GM19193 (cell line): Measurements from ENCODE around the gene UAP1L1.

Source experiments
- POLR2A ChIP-seq: IDR thresholded peaks from 4 replicates; pipeline ENCODE4 v1.6.1; 2011; ENCODE audit not compliant: insufficient read depth, insufficient read length; ENCODE audit errors: extremely low read depth

Gene UAP1L1

DNA sequence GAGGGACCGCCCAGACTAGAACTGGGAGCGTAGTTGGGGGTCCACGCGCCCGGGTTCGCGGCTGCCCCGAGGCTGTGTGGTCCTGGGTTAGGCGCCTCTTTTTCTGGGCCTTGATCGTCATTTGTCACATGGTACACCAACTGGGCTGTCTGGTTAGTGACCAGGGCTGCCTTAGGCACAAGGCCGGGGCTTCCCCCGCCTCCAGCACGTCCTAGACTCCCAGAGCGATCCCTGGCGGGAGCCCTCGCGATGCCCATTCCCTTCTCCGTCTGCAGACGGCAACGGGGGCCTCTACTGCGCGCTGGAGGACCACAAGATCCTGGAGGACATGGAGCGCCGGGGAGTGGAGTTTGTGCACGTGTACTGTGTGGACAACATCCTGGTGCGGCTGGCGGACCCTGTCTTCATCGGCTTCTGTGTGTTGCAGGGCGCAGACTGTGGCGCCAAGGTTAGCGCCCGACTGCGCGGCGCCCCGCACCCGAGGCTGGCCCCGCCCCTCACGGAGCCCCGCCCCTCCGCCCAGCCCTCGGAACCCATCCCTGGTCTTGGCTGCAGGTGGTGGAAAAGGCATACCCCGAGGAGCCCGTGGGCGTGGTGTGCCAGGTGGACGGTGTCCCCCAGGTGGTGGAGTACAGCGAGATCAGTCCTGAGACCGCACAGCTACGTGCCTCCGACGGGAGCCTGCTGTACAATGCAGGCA is 1.5 kb downstream of the UAP1L1 start:
- TF ChIP-seq POLR2A, result no peak

DNA sequence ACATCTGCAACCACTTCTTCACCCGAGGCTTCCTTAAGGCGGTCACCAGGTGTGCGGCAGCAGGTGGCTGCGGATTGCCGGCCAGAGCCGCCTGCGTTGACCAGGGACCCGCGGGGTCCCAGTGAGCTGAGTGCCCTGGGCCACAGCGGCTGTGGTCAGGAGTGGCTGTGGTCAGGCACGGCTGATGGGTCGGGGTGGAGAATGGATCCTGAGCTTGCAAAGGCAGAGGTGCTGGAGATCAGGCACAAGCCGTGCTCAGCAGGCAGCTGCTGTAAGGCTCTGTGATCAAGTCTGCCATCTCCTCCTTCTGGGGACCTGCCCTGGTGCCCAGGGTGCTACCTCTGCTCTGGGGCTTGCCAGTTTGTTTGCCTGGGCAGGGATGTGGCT is 2.1 kb downstream of the UAP1L1 start:
- TF ChIP-seq POLR2A, result no peak

DNA sequence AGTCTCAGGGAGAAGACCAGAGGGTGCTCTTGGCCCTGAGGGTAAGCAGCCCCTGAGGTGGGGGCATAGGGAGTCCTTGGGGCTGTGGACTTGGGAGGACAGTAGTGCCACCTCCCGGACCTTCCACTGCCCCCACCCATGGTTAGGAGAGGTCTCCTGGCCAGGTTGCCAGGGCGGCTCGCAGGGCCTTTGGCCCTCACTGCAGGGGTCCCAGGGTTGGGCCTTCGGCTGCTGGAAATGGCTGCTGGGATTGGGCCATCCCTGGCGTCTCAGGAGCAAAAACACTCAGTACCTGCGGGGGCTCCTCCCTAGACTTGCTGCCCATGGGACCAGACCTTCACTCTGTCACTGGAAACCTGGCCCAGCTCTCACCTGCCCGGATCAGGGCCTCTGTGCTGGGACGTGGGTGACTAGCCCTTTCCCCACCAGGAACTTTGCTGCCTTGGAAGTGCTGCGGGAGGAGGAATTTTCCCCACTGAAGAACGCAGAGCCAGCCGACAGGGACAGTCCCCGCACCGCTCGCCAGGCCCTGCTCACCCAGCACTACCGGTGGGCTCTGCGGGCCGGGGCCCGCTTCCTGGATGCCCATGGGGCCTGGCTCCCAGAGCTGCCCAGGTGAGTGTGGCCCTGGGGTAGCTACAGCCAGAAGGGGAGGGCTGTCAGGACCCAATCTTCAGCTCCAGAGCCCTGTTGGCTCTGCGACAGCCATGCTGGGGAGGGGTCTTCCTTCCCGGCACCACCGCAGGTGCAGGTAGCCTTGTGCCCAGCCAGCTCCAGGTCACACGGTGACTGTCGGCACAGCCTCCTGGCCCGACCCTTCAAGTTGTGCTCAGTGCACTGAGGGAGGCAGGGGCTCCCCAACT is 3.2 kb downstream of the UAP1L1 start:
- TF ChIP-seq POLR2A, result no peak

DNA sequence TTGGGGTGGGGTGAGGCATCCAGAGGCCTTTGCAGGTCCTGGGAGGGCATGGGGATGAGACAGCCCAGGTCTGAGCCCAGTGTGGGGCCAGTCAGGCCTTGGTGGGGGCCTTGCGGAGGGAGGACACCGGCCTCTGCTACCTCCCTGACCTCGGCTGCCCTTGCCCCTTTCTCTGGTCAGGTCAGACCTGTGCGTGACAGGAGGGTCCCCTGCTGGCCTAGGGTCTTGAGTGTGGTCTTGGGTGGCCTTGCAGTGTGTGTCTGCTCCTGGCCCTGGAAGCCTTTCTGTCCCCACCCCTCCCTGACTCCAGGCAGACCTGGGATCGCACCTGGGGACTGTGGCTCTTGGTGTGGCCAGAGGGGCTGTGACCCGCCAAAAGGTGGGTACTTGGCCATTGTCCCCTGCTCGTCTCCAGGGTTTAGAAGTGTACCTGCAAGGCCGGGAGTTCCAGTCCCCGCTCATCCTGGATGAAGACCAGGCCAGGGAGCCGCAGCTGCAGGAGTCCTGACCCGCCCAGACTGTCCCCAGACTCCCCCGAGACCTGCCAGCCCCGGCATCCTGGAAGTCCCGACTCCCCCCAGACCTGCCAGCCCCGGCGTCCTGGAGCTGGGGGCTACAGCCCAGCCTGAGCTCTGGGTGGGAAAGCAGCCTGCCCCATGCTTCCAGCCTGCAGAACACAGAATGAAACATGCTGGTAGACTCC is 5.1 kb downstream of the UAP1L1 start:
- no peak for TF ChIP-seq POLR2A

DNA sequence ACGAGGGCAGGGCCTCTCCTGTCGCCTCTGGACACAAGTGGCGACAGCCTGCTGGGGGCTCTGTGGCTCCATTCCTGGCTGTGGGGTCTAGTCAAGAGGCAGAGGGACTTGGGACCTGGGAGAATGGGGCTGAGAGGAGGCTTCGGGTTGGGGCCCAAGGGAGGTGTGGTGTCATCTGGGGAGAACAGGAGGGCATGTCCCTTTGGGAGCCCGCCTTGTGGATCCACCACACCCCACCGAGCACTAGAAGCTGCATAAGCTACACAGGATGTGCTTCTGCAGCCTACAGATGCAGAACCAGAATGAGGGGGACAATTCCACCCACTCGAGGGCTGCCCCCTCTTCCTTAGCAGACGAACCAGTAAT is 5.6 kb downstream of the UAP1L1 start:
- no peak for TF ChIP-seq POLR2A

DNA sequence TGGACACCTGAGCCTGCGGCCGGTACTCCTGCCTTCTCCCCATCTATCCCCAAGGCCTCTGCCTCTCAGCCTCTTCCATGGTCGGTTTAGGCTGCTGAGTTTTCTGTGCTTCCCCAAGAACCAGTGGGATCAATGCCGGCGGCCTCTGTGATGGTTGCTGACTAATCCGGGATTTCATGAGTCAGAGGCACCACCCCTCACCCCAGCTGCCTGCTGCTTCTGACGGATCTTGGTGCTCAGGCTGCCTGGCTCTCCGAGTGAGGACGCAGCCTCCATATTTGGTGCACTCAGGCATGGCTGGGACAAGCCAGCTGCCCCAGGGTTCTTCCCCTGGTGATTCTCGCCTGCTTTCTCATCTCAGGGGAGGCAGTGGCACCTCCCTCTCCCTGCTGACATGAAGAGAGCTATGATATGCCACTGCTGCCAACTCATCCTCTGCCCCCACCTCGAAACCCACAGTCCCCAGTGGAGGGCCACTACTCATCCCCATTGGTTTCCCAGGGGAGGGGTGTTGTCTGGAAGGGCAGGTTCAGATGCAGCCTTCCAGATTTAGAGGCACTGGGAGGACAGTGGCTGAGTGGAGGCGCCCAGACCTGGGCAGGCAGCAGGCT is 6.2 kb downstream of the UAP1L1 start:
- TF ChIP-seq POLR2A, result no peak

DNA sequence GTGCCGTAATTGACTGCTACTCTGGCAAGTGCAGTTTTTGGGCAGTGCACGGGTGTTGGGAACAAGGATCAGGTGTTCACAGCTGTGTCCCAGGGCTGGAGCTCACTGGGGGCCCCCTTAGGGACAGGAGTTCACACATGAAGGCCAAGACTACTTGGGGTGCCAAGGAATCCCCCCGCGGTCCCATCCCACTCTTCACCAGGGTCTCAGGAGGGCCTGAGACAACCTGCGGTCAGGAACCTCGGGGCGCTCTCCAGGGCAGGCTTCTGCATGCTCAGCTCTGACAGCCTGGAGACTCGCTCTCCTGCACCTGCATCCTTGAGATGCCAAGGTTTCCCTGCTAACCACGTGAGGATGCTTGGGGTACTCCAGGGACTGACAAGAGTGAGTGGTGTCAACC is 7.2 kb downstream of the UAP1L1 start:
- no peak for TF ChIP-seq POLR2A

DNA sequence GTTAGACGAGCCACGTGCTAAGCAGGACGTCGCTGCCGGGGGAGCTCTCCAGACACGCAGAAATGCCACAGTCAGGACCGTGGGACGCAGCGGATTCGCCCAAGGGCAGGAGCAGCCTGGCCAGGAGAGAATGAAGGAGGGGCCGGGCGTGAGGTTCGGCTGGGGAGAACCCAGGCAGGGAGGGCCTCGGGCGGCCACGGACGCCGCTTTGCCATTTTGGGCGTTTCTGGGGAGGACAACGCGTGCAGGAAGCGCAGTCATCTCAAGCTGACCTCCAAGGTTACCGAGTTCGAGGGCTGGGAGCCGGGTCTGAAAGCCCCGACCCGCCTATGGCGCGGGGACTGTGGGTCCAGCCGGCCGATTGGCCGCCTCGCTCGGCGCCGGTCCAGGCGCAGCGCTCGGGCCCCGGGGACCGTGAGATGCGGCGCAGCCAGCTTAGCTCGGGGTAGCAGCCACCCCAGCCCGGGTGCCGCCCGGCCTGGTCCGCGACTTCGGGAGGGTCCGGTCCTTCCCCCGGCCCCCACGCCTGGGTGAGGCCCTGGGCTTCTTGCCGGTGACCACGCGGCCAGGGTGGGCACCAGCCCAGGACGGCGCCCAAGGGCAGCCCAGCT is 8.7 kb downstream of the UAP1L1 start:
- no peak for TF ChIP-seq POLR2A

DNA sequence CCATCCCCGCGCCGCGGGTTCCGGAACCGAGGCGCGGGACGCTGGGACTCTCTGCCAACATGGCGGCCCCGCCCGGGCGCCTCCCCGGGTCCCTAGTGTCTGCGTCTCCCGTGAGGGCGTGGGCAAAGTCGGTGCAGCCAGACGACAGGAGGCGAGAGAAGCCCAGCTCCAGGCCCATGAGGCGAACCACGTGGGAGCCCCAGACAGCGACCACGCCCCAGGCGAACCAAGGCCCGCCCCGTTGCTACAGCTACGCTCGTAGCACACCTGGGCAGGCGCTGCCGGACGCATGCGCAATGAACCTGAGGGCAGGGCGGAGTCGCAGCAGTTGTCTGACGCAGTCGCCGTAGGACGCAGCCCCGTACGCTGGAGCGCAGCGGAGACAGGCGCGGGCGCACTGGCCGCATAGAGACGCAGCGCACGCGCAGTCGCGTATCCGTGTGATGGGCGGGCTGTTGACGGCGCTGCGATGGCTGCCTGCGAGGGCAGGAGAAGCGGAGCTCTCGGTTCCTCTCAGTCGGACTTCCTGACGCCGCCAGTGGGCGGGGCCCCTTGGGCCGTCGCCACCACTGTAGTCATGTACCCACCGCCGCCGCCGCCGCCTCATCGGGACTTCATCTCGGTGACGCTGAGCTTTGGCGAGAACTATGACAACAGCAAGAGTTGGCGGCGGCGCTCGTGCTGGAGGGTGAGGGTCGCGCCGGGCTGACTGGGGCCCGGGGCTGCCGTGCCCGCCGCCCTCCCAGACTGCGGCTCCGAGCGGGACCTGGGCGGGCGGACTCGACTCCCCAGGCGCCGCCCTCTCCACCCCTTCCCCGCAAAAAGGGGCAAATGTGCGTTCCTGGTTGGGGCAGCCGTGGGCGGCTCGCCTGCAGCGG is 9.5 kb downstream of the UAP1L1 start, which contains the start of gene MAN1B1:
Gene MAN1B1, plus strand, starts transcription at position 455 of the 878 bp plus-strand sequence. Its CDS starts 15 bp downstream, at position 470.
- peak; percentile 70 for TF ChIP-seq POLR2A

DNA sequence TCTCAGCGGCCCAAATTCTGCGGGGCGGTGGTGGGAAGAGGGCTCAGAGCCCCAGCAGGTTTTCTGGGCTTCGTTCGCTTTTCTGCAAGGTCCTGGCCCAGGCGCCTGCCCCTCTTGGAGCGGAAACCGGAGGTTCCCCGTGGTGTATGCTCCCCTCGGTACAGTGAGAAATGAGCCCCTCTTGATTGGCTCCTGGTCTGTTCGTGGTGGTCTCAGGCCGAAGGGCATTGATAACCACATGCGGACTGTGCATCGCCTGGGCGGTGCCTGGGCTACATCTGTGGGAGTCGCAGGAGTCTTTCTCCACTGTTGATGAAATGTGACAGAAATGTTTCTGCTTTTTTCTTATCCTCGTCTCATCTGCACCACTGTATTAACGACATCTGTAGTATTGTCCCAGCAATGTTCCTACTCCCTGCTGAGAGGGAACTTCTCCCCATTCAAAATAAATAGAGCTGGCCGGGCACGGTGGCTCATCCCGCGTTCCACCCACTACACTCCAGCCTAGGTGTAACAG is 10.2 kb downstream of the UAP1L1 start:
- TF ChIP-seq POLR2A, result no peak

DNA sequence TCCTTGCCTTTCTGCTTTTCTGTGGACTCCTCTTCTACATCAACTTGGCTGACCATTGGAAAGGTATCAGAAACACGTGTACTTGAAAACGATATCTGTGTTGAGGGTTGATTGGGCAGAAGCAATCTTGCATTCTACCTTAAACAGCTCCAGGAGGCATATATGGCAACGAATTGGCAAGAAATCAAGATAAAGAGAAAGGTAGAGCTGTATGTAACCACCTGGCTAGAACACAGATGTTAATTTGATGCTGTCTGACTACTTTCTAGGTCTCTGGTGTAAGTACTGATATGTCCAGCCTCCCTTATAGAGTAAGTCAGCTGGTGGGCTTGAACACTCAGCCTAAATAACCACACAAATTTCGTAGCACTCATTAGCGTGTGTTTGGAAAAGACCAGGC is 10.8 kb downstream of the UAP1L1 start:
- TF ChIP-seq POLR2A, result no peak

DNA sequence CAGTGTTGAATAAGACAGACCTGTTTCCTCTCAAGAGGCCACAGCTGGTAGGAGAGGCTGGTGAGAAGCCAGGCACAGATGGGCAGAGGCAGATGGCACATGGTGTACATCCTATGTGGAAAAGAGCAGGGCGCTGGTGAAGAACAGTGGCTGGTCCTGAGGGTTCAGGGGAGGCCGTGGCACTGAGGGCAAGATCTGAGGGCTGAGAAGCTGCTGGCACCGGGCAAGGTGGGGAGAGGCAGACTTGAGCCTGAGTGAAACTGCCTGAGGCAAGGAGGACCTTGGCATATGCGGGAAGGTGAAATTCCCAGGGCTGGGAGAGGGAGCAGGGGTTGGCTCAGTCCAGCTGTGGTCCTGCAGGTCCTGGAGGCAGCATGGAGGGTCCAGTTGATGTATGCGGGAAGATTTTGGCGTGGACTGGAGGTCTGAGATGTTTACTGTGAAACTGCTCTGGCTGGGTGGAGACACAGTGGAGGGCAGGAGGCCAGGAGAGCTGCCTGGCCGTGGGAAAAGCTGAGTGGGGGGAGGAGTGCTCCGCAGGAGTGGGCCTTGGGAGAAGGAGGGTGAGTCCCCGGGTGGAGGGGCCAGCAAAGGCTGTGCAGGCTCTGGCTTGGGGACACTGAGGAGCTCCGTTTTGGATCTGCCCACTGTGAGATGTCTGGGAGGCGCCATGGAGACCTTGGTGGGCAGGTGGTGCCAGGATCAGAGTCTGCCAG is 12.1 kb downstream of the UAP1L1 start:
- no peak for TF ChIP-seq POLR2A
